22Rv1 (cell line): Measurements from ENCODE around the gene MLH3.

Experiments
- CTCF ChIP-seq: fragments of 450-650 bp; IDR thresholded peaks from 2 replicates; pipeline ENCODE4 v1.5.1; 2017; ENCODE audit warnings: mild to moderate bottlenecking
- ZFX ChIP-seq: fragments of 450-650 bp; IDR thresholded peaks from 2 replicates; pipeline ENCODE4 v1.6.1; 2017; ENCODE audit warnings: antibody characterized with exemption, borderline replicate concordance

DNA sequence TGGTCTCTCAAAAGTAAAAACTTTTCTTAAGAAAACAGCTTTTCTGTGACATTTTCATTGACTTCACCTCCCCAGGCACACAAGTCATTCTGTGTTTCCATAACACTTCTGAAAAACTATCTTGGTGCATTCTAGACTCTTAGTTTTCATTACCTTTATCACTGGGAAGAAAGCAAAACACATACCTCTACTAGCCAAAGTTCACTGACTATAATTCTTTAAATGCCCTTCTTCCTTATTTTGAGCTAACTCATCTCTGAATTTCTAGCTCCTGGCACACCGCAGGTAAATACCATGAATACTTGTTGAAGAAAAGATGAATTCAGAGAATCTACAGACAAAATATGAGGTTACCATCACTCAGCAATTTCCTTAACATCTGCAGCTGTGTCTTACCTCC is 21.1 kb downstream of the MLH3 start:
- TF ChIP-seq CTCF: no peak
- no peak for TF ChIP-seq ZFX
